Glomerular visceral epithelial cell (primary cell): Measurements from ENCODE around the gene ABHD13.

ENCODE experiments used
- DNase-seq: peaks from one replicate; pipeline ENCODE4 v3.0.0-alpha.2; 2016; ENCODE audit errors: extremely low spot score

Gene ABHD13

GRCh38 chr13:108283110-108283509 lies 64.9 kb downstream of the ABHD13 start:
- no peak for DNase-seq
